AG04450 (cell line): ENCODE results near the gene SAPCD2. TPM values are rescaled to one million over a fixed set of nuclear protein-coding genes. Genes with fewer than 3 reads are reported as not detected.

ENCODE experiments used
- CTCF ChIA-PET: fragments of 300-600, 350-600 bp; formaldehyde crosslinking; extraction: SDS; loops from one replicate; lab custom pipeline; 2022; ENCODE audit warnings: antibody characterized with exemption, inconsistent platforms; lab: Charles Lee
- POLR2A ChIA-PET: fragments of 350-600 bp; formaldehyde crosslinking; extraction: SDS; loops from one replicate; lab custom pipeline; 2021; ENCODE audit warnings: antibody characterized with exemption, inconsistent platforms; lab: Yijun Ruan, JAX
- DNase-seq: peaks from one replicate; pipeline ENCODE4 v3.0.0-alpha.2; 2011; ENCODE audit warnings: low read depth, low spot score
- H3K27ac ChIP-seq: one replicate; pipeline ENCODE4 v1.5.1; 2012; ENCODE audit warnings: low read depth, low read length, control low read depth
- H3K27me3 ChIP-seq: one replicate; pipeline ENCODE4 v1.6.0; 2012; ENCODE audit warnings: low read length; ENCODE audit not compliant: control insufficient read depth, insufficient read depth
- H3K4me3 ChIP-seq: 2 replicates; pipeline ENCODE4 v1.5.1; 2011; ENCODE audit warnings: mild to moderate bottlenecking, low read depth, low read length, control low read depth
- H3K9me3 ChIP-seq: 2 replicates; pipeline ENCODE4 v1.5.1; 2012; ENCODE audit warnings: low read length; ENCODE audit not compliant: control insufficient read depth, insufficient read depth
- polyA plus RNA-seq: library from polyadenylated mRNA; depleted of rRNA; stranded (reverse); fragments of >200 nt; gene quantifications from 2 replicates; pipeline ENCODE4 v1.2.3, GENCODE V29; 2011
- TF ChIP-seq, protein P1 (sequence below): IDR thresholded peaks from 2 replicates; pipeline ENCODE4 v1.5.1; 2011; ENCODE audit warnings: low read depth, low read length, control low read depth, inconsistent platforms

The SAPCD2 gene
- polyA plus RNA-seq, 1 experiment: 1.5 TPM

DNA sequence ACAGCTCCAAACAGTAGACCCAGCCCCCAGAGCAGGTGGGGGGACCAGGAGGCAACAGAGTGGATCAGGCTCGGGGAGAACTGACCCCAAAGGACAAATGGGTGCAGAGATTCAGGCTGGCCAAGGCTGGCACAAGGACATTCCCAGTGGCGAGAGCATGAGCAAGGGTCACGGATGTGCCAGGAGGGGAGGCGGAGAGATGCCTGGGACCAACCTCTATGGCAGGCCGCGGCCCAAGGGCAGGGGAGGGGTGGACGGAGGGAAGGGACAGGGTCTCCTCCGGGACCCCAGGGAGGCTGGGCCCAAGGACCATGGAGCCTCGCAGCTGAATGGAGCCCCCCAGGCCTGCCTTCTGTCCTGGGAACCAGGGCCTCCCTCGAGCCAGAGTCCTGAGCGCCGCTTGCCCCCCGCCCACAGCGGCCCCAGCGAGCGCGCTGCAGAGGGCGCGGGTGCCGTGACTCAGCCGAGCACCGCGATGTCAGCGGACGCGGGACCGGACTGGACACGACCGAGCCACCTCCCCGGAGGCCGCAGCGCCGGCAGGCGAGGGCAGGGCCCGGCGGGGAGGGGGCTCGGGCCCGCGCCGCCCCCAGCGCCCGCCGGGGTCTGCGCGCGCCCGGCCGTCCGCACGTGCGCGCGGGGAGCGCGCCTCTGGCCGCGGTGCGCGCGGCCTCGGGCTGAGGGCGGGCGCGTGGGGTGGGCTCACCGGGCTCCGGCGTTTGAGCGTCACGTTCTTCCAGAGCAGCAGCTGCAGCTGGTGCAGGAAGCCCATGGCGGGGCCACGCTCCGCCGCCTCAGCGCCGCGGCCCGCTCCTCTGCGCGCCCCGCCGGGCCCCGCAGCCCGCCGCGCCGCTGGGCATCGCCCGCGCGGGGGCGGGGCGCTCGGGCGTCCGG is 42.7 kb downstream of the SAPCD2 start, which contains the start of gene ABCA2:
Gene ABCA2 (minus strand): TSS at position 869 of the 894 bp plus-strand sequence. CDS start 97 bp downstream, at position 772.
- H3K9me3 ChIP-seq: no peaks in the 10 kb centered on the region; the same call in 1 of the 2 replicates
- ChIA-PET CTCF (no interaction called here), POLR2A (no interaction called here)
- H3K4me3 ChIP-seq: peak within 1 kb of the TSS; percentile 59
- H3K27me3 ChIP-seq: no peaks in the 10 kb centered on the region
- TF ChIP-seq, protein P1, sequence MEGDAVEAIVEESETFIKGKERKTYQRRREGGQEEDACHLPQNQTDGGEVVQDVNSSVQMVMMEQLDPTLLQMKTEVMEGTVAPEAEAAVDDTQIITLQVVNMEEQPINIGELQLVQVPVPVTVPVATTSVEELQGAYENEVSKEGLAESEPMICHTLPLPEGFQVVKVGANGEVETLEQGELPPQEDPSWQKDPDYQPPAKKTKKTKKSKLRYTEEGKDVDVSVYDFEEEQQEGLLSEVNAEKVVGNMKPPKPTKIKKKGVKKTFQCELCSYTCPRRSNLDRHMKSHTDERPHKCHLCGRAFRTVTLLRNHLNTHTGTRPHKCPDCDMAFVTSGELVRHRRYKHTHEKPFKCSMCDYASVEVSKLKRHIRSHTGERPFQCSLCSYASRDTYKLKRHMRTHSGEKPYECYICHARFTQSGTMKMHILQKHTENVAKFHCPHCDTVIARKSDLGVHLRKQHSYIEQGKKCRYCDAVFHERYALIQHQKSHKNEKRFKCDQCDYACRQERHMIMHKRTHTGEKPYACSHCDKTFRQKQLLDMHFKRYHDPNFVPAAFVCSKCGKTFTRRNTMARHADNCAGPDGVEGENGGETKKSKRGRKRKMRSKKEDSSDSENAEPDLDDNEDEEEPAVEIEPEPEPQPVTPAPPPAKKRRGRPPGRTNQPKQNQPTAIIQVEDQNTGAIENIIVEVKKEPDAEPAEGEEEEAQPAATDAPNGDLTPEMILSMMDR: no peak
- DNase-seq: no peak
- H3K27ac ChIP-seq: no peak within 1 kb of the TSS

DNA sequence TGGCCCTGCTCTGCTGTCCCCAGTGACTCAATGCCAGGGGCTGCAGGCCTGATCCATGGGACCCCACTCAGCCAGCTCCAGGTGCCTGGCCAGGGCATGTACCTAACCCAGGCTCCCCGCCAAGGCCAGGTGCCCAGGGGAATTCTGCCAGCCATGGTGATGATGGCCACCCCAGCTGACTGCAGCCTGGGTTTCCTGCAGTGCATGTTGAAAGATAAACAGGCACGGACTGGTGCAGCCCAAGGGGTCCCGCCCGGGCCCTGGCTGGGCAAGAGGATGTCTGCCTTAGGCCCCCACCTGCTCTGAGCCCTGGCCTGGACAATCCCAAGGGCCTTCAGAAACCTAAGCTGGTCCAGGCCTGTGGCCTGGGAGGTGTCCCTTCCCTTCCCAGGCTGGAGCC is 43.5 kb downstream of the SAPCD2 start:
- TF ChIP-seq, protein P1: no peak
- no peak for DNase-seq
- CTCF ChIA-PET: interaction anchor here (0.7 kb wide), 1 partner anchor 11 kb away, joined by 3 read pairs; no protein-coding TSS in a partner anchor
- peaks cover 6% of the 10 kb centered on the region; the same call in 1 of the 2 replicates for H3K9me3 ChIP-seq
- H3K27me3 ChIP-seq: no peaks in the 10 kb centered on the region
- POLR2A ChIA-PET: no interaction called here
- no peak overlapping the region for H3K27ac ChIP-seq
- peak overlapping the region; percentile 58 for H3K4me3 ChIP-seq

DNA sequence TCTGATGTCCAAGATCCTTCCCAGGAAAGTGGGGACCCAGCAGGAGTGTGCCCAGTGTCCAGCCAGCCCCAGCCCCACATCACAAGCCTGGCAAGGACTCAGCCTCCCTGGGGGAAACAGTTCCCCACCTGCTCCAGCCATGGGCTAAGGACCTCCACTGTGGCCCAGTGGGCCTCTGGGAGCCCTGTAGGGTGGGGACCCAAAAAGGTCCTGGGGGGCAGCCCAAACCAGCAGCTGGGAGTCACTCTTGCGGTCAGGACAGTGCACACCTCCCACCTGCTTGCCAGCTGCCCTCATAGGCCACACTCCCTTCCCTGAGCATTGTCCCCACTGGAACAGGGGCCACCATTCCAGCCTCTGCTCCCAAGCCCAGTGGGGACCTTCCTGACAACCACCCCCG is 44.0 kb downstream of the SAPCD2 start:
- ChIA-PET POLR2A (no interaction called here), CTCF (interaction anchor here (0.7 to 1.1 kb wide), 3 partner anchors 8 to 23 kb away, joined by 3 to 7 read pairs (median 3); no protein-coding TSS in a partner anchor)
- H3K4me3 ChIP-seq: no peak overlapping the region
- TF ChIP-seq, protein P1: no peak
- DNase-seq: no peak
- no peaks in the 10 kb centered on the region for H3K27me3 ChIP-seq
- no peak overlapping the region for H3K27ac ChIP-seq
- peaks cover 10% of the 10 kb centered on the region; the same call in 1 of the 2 replicates for H3K9me3 ChIP-seq

DNA sequence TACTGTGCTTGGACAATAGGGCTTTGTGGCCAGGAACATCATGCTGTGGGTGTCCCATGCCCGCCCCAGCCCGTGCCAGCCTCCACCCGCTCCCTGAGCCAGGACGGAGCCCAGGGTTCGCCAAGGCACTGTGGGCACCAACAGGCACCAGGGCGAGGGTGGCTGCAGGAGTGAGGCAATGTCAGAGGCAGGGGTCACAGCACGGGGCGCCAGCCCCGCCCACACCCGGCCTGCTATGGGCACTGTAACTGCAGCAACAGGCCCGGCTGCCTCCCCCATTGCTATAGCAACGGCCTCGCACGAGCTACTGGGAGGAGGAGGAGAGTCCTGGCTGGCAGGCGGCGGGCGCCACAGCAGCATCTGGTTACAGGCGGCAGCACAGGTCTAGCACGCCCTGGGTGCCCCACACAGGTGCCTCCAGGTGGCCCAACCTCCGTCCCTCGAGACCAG is 44.8 kb downstream of the SAPCD2 start:
- H3K27ac ChIP-seq: no peak overlapping the region

More for the DNA sequence above, 44.8 kb downstream of the SAPCD2 start:
- Histone ChIP-seq H3K9me3 (peaks cover 13% of the 10 kb centered on the region; the same call in 1 of the 2 replicates), H3K27me3 (no peaks in the 10 kb centered on the region), H3K4me3 (no peak overlapping the region)
- POLR2A ChIA-PET: no interaction called here
- DNase-seq: no peak
- CTCF ChIA-PET: interaction anchor here (0.7 to 1.1 kb wide), 3 partner anchors 9 to 77 kb away, joined by 3 to 7 read pairs (median 3); no protein-coding TSS in a partner anchor
- TF ChIP-seq, protein P1: no peak
